Trophoblast cell (in vitro differentiated cells and primary cell): ENCODE data around the gene SKA2.

Experiments
- DNase-seq, 2 donors: peaks; one replicate each; pipeline ENCODE4 v3.0.0-alpha.2; 2016
- H2AFZ ChIP-seq: 2 replicates; pipeline ENCODE4 v1.6.1; 2013; ENCODE audit warnings: low read length, moderate library complexity, mild to moderate bottlenecking; ENCODE audit not compliant: insufficient read depth, poor library complexity
- H2AK5ac ChIP-seq: 2 replicates; pipeline ENCODE4 v1.6.1; 2013; ENCODE audit warnings: mild to moderate bottlenecking, low read length
- H2BK120ac ChIP-seq: 2 replicates; pipeline ENCODE4 v1.6.1; 2013; ENCODE audit warnings: low read length, mild to moderate bottlenecking, moderate library complexity; ENCODE audit not compliant: insufficient read depth, poor library complexity
- H2BK12ac ChIP-seq: 2 replicates; pipeline ENCODE4 v1.6.1; 2013; ENCODE audit warnings: mild to moderate bottlenecking, low read length, moderate library complexity
- H2BK5ac ChIP-seq: 2 replicates; pipeline ENCODE4 v1.6.1; 2013; ENCODE audit warnings: low read length, low read depth, moderate library complexity, mild to moderate bottlenecking; ENCODE audit not compliant: poor library complexity
- H3K14ac ChIP-seq: 2 replicates; pipeline ENCODE4 v1.6.1; 2013; ENCODE audit warnings: mild to moderate bottlenecking, low read length
- H3K18ac ChIP-seq: 2 replicates; pipeline ENCODE4 v1.6.1; 2013; ENCODE audit warnings: mild to moderate bottlenecking, low read length
- H3K23ac ChIP-seq: 2 replicates; pipeline ENCODE4 v1.6.1; 2013; ENCODE audit warnings: low read length
- H3K27ac ChIP-seq: 2 replicates; pipeline ENCODE4 v1.5.1; 2013; ENCODE audit warnings: low read depth, mild to moderate bottlenecking, inconsistent platforms, low read length, moderate library complexity
- H3K27me3 ChIP-seq: 2 replicates; pipeline ENCODE4 v1.6.1; 2013; ENCODE audit warnings: inconsistent platforms, mild to moderate bottlenecking, low read length, moderate library complexity; ENCODE audit not compliant: insufficient read depth
- H3K36me3 ChIP-seq, 2 experiments: 1 replicate in 1 of 2; 2 replicates in 1 of 2; pipeline ENCODE4 v1.6.1; 2013; ENCODE audit warnings: low read length in 2 of 2, mild to moderate bottlenecking in 2 of 2, moderate library complexity in 1 of 2; ENCODE audit not compliant: insufficient read depth in 2 of 2, control insufficient read depth in 1 of 2
- H3K4ac ChIP-seq: 2 replicates; pipeline ENCODE4 v1.6.1; 2013; ENCODE audit warnings: low read depth, mild to moderate bottlenecking, low read length, moderate library complexity
- H3K4me1 ChIP-seq, 2 experiments: 1 replicate in 1 of 2; 2 replicates in 1 of 2; pipeline ENCODE4 v1.6.1; 2013; ENCODE audit warnings: low read length in 2 of 2, mild to moderate bottlenecking in 2 of 2, moderate library complexity in 1 of 2; ENCODE audit not compliant: insufficient read depth in 2 of 2, control insufficient read depth in 1 of 2
- H3K4me2 ChIP-seq: 2 replicates; pipeline ENCODE4 v1.6.1; 2013; ENCODE audit warnings: inconsistent platforms, mild to moderate bottlenecking, low read length, moderate library complexity
- H3K4me3 ChIP-seq: 2 replicates; pipeline ENCODE4 v1.5.1; 2013; ENCODE audit warnings: mild to moderate bottlenecking, low read depth, low read length, inconsistent platforms
- H3K79me1 ChIP-seq: one replicate; pipeline ENCODE4 v1.6.1; 2013; ENCODE audit warnings: low read length
- H3K79me2 ChIP-seq: 2 replicates; pipeline ENCODE4 v1.6.1; 2013; ENCODE audit warnings: low read length, mild to moderate bottlenecking; ENCODE audit not compliant: control insufficient read depth, insufficient read depth, poor library complexity
- H3K9ac ChIP-seq: 2 replicates; pipeline ENCODE4 v1.6.1; 2013; ENCODE audit warnings: mild to moderate bottlenecking, low read length
- H3K9me3 ChIP-seq: 2 replicates; pipeline ENCODE4 v1.6.1; 2013; ENCODE audit warnings: low read depth, mild to moderate bottlenecking, control low read depth, inconsistent platforms, low read length; ENCODE audit not compliant: insufficient read depth
- H4K12ac ChIP-seq: 2 replicates; pipeline ENCODE4 v1.6.1; 2013; ENCODE audit warnings: low read depth, mild to moderate bottlenecking, low read length, moderate library complexity
- H4K8ac ChIP-seq: 2 replicates; pipeline ENCODE4 v1.6.1; 2013; ENCODE audit warnings: low read depth, mild to moderate bottlenecking, low read length, moderate library complexity
- H4K91ac ChIP-seq: one replicate; pipeline ENCODE4 v1.6.1; 2013; ENCODE audit warnings: low read depth, mild to moderate bottlenecking, low read length, moderate library complexity
- WGBS: extraction: QIAGEN DNeasy Blood & Tissue Kit; methylation state at CpG from one replicate; pipeline ENCODE4 v1.1.7; 2013; ENCODE audit warnings: missing lambda C conversion rate; ENCODE audit not compliant: insufficient read length, insufficient coverage; ENCODE audit errors: extremely low coverage; 5-methylcytosine and 5-hydroxymethylcytosine counted together

The SKA2 gene

DNA sequence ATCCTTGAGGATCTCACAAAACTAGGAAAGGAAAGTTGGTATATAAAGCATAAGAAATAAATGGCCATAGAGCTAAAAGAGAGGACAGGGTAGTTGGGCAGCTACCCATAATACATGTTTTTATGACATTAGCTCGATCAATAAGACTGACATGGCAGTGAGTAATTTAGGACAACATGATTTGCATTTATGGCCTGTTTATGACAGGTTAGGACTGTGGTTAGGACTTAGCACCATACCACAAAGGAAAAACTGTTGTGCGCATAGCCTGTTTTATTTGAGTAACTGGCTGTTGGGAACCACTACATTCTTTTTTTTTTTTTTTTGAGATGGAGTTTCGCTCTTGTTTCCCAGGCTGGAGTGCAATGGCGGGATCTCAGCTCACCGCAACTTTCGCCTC lies 30.3 kb downstream of the SKA2 start:
- Histone ChIP-seq H4K91ac (no peak overlapping the region), H3K4me1 (no peaks in the 10 kb centered on the region), H3K4me3 (no peak overlapping the region), H2BK12ac (no peak overlapping the region), H2AFZ (no peak overlapping the region), H3K36me3 (peaks cover 19 to 28% of the 10 kb centered on the region in 2 experiments), H3K23ac (no peak overlapping the region), H2BK5ac (no peak overlapping the region), H3K18ac (no peak overlapping the region), H2BK120ac (no peak overlapping the region), H3K79me1 (no peaks in the 10 kb centered on the region), H4K8ac (no peak overlapping the region), H3K14ac (no peak overlapping the region), H3K4me2 (no peak overlapping the region), H3K79me2 (no peaks in the 10 kb centered on the region), H3K9ac (no peak overlapping the region), H3K27me3 (no peaks in the 10 kb centered on the region), H2AK5ac (no peak overlapping the region), H3K9me3 (no peaks in the 10 kb centered on the region), H4K12ac (no peak overlapping the region), H3K4ac (no peak overlapping the region), H3K27ac (no peak overlapping the region)
- WGBS: no CpG with 5 or more reads among the region's 6 CpGs
- no peak for DNase-seq

- Histone ChIP-seq H3K9me3 (no peaks in the 10 kb centered on the region), H3K79me1 (no peaks in the 10 kb centered on the region), H4K12ac (no peak overlapping the region), H3K4me2 (no peak overlapping the region), H3K27ac (no peak overlapping the region), H3K23ac (no peak overlapping the region), H3K14ac (no peak overlapping the region), H2BK5ac (no peak overlapping the region), H4K8ac (no peak overlapping the region), H3K36me3 (peaks cover 9 to 17% of the 10 kb centered on the region in 2 experiments), H3K79me2 (no peaks in the 10 kb centered on the region), H2AFZ (no peak overlapping the region), H2BK120ac (no peak overlapping the region), H3K9ac (no peak overlapping the region), H3K18ac (no peak overlapping the region), H3K4me1 (no peaks in the 10 kb centered on the region), H2BK12ac (no peak overlapping the region), H4K91ac (no peak overlapping the region), H3K27me3 (no peaks in the 10 kb centered on the region), H3K4ac (no peak overlapping the region), H3K4me3 (no peak overlapping the region), H2AK5ac (no peak overlapping the region)
- whole genome bisulfite sequencing: no CpG with 5 or more reads among the region's 9 CpGs
- DNase-seq: no peak
Observed at GRCh38 chr17:59121901-59122480, 33.0 kb downstream of the SKA2 start.

DNA sequence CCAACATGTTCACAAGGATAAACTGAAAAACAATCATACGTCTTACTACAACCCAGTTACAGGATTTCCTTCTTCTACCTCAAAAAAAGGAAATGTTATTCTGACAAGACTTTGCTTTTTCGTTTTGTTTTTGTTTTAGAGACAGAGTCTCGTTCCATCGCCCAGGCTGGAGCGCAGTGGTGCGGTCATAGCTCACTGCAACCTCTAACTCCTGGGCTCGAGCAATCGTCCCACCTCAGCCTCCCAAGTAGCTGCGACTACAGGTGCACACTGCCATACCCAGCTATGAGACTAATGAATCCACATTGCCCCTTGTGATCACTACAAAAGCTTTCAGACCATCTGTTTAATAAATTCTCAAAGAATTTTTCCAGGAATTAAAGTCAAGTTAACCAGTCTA lies 39.5 kb downstream of the SKA2 start:
- H3K4me2 ChIP-seq: no peak overlapping the region
- no peak overlapping the region for H3K4ac ChIP-seq
- no peak overlapping the region for H4K12ac ChIP-seq
- no CpG with 5 or more reads among the region's 9 CpGs for WGBS
- no peak for DNase-seq
- H3K23ac ChIP-seq: no peak overlapping the region
- H2AK5ac ChIP-seq: no peak overlapping the region
- no peaks in the 10 kb centered on the region for H3K4me1 ChIP-seq
- no peak overlapping the region for H4K91ac ChIP-seq
- H3K27me3 ChIP-seq: no peaks in the 10 kb centered on the region
- no peak overlapping the region for H3K4me3 ChIP-seq
- no peak overlapping the region for H4K8ac ChIP-seq
- H2BK120ac ChIP-seq: no peak overlapping the region
- H3K18ac ChIP-seq: no peak overlapping the region
- H3K27ac ChIP-seq: no peak overlapping the region
- H3K79me2 ChIP-seq: no peaks in the 10 kb centered on the region
- H3K9me3 ChIP-seq: no peaks in the 10 kb centered on the region
- H2BK5ac ChIP-seq: no peak overlapping the region
- no peak overlapping the region for H3K14ac ChIP-seq
- H2AFZ ChIP-seq: no peak overlapping the region
- no peak overlapping the region for H3K9ac ChIP-seq
- H2BK12ac ChIP-seq: no peak overlapping the region
- peaks cover 5 to 9% of the 10 kb centered on the region in 2 experiments for H3K36me3 ChIP-seq
- no peaks in the 10 kb centered on the region for H3K79me1 ChIP-seq

DNA sequence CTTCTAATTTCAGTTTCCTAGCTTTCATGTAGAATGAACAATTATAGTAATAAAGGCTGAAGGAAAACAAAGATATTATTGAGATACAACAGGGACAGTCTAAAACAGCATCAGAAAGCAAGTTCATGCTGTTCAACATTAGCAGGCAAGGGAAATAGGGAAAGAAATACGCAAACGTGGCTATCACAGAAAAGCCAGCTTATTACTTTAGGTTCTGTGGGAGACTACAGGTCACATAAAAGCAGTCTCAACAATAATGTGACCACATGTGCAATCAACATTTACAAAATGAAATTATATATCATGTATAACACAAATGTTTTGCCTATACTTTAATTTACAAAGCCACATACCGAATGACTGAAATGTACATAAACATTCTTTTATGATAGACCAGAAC lies 43.4 kb downstream of the SKA2 start:
- H4K12ac ChIP-seq: no peak overlapping the region
- H3K14ac ChIP-seq: no peak overlapping the region
- no peak overlapping the region for H2AFZ ChIP-seq

More for the DNA sequence above, 43.4 kb downstream of the SKA2 start:
- Histone ChIP-seq H3K79me2 (no peaks in the 10 kb centered on the region), H3K79me1 (no peaks in the 10 kb centered on the region), H3K9ac (no peak overlapping the region), H3K27me3 (no peaks in the 10 kb centered on the region), H4K91ac (no peak overlapping the region), H3K4me1 (no peaks in the 10 kb centered on the region), H2AK5ac (no peak overlapping the region), H3K27ac (no peak overlapping the region), H2BK5ac (no peak overlapping the region), H3K23ac (no peak overlapping the region), H3K36me3 (peaks cover 3% of the 10 kb centered on the region in 2 experiments), H2BK12ac (no peak overlapping the region), H2BK120ac (no peak overlapping the region), H3K4me2 (no peak overlapping the region), H3K4me3 (no peak overlapping the region), H4K8ac (no peak overlapping the region), H3K9me3 (no peaks in the 10 kb centered on the region), H3K4ac (no peak overlapping the region), H3K18ac (no peak overlapping the region)
- no CpG with 5 or more reads among the region's 3 CpGs for WGBS
- DNase-seq: no peak
